Spinal cord (tissue), 10 donors: ENCODE data around the gene THUMPD2. TPM values are rescaled to one million over a fixed set of nuclear protein-coding genes. Genes with fewer than 3 reads are reported as not detected.
"Not testable (repeated sequence)": the region's sequence is repeated elsewhere in the genome, so short reads cannot be mapped to it uniquely, and the experiment has no call there.

ENCODE experiments used
- DNase-seq, 6 donors: peaks; one replicate each; pipeline versions ENCODE4 v3.0.0 to v3.0.0-alpha.2; 2013 to 2015; ENCODE audit warnings: low spot score in 6 of 6, low read depth in 4 of 6
- H3K27ac ChIP-seq: one replicate; pipeline ENCODE4 v1.5.1; 2013; ENCODE audit warnings: low read depth, low read length, control low read depth
- H3K27me3 ChIP-seq: one replicate; pipeline ENCODE4 v1.6.1; 2013; ENCODE audit warnings: low read length; ENCODE audit not compliant: control insufficient read depth, insufficient read depth
- H3K36me3 ChIP-seq: one replicate; pipeline ENCODE4 v1.6.1; 2013; ENCODE audit warnings: low read length; ENCODE audit not compliant: control insufficient read depth, insufficient read depth
- H3K4me1 ChIP-seq: one replicate; pipeline ENCODE4 v1.6.1; 2013; ENCODE audit warnings: low read length; ENCODE audit not compliant: control insufficient read depth, insufficient read depth
- H3K4me3 ChIP-seq: one replicate; pipeline ENCODE4 v1.5.1; 2013; ENCODE audit warnings: low read depth, low read length, control low read depth
- H3K9me3 ChIP-seq: one replicate; pipeline ENCODE4 v1.6.1; 2013; ENCODE audit warnings: low read length; ENCODE audit not compliant: control insufficient read depth, insufficient read depth
- WGBS: methylation state at CpG from one replicate; pipeline ENCODE4 v1.1.5; 2013; ENCODE audit warnings: missing lambda C conversion rate; ENCODE audit not compliant: insufficient coverage; 5-methylcytosine and 5-hydroxymethylcytosine counted together
- long read RNA-seq, 4 donors: transcript quantifications; one replicate each; lab custom pipeline, GENCODE V29; 2026
- polyA plus RNA-seq, 2 donors: library from polyadenylated mRNA; unstranded; fragments of 120-200 nt; gene quantifications; one replicate each; pipeline ENCODE4 v1.2.1, GENCODE V29; 2013; ENCODE audit not compliant: insufficient read length in 2 of 2
- total RNA-seq, 2 donors: library from RNA; depleted of rRNA in 1 of 2; stranded (reverse); fragments of 120-200 nt in 1 of 2; fragments of >200 nt in 1 of 2; gene quantifications; one replicate each; pipeline versions ENCODE4 v1.2.3 to v1.2.4, GENCODE V29; 2013 to 2014
- donor health status: healthy.

THUMPD2 gene, protein sequence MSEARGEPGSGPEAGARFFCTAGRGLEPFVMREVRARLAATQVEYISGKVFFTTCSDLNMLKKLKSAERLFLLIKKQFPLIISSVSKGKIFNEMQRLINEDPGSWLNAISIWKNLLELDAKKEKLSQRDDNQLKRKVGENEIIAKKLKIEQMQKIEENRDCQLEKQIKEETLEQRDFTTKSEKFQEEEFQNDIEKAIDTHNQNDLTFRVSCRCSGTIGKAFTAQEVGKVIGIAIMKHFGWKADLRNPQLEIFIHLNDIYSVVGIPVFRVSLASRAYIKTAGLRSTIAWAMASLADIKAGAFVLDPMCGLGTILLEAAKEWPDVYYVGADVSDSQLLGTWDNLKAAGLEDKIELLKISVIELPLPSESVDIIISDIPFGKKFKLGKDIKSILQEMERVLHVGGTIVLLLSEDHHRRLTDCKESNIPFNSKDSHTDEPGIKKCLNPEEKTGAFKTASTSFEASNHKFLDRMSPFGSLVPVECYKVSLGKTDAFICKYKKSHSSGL
- total RNA-seq (10 to 100 TPM; 16.4 to 16.8 TPM), polyA plus RNA-seq (10 to 100 TPM; 15.1 TPM)
- long read RNA-seq, donor 1, partial matches to known transcripts = 0 of 3 reads
- long read RNA-seq, donor 1, other reads (novel, unspliced or antisense) = 0 of 3 reads
- long read RNA-seq, donor 2 = 0 reads
- long read RNA-seq, donor 3 = 0 reads
- long read RNA-seq, donor 4, partial matches to known transcripts = 9 of 14 reads
- long read RNA-seq, donor 4, other reads (novel, unspliced or antisense) = 0 of 14 reads

DNA sequence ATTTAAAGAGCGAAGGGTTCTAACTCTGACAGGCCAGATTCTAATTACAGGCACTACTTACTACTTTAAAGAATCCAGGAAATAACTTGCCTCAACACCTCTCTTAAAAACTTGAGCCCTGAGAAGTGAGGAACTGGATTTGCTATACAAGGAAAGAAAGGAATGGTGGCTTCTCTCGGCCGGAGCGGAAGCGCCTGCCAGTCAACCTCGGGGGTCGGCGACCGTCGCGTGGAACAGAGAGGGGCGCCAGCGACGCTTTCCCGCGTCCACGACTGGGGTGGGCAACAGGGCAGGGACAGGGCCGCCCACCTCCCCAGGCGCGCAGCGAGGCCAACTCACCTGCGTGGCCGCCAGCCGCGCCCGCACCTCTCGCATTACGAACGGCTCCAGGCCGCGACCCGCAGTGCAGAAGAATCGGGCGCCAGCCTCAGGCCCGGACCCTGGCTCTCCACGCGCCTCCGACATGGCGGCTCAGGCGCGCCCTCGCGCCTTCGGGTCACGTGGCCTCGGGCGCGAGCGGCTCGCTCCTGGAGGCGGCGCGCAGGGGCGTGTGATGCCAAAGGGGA is at the start of gene THUMPD2:
Gene THUMPD2, minus strand, starts transcription at position 484 of the 566 bp plus-strand sequence. Its CDS starts 19 bp downstream, at position 465.
- peak within 1 kb of the TSS; percentile 58 for H3K4me3 ChIP-seq
- DNase-seq = peak; percentile 56 to 94 (median 69)
- no peaks in the 10 kb centered on the region for H3K4me1 ChIP-seq
- no peaks in the 10 kb centered on the region for H3K36me3 ChIP-seq
- H3K27ac ChIP-seq = peak within 1 kb of the TSS; percentile 33
- under 1% methylated on average over 36 of the region's 54 CpGs for WGBS
- H3K27me3 ChIP-seq = no peaks in the 10 kb centered on the region
- no peaks in the 10 kb centered on the region for H3K9me3 ChIP-seq

DNA sequence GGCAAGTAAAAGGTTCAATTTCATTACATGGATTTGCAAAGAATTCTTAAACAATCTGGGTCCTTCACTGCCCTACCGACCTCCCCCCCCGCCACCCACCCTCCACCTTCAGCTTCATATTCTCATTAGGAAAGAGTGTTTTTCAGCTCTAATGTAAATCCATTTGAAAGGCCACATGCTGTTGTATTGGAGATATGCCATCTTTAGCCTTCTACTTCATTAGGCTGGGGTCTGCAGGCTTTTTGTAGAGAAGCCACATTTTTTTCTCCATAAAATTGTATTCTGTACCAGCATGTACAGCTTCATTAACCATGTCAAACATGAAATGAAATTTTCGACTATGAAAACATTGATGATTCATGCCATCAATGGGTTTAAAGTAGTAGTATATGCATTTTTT is 42.8 kb upstream of the THUMPD2 start:
- Histone ChIP-seq H3K27ac (no peak overlapping the region), H3K9me3 (no peaks in the 10 kb centered on the region), H3K4me3 (no peak overlapping the region), H3K27me3 (no peaks in the 10 kb centered on the region), H3K4me1 (no peaks in the 10 kb centered on the region), H3K36me3 (no peaks in the 10 kb centered on the region)
- peak in 2 of 6 donors; percentile 50 to 51 for DNase-seq
- no CpG with 5 or more reads among the region's 3 CpGs for WGBS

DNA sequence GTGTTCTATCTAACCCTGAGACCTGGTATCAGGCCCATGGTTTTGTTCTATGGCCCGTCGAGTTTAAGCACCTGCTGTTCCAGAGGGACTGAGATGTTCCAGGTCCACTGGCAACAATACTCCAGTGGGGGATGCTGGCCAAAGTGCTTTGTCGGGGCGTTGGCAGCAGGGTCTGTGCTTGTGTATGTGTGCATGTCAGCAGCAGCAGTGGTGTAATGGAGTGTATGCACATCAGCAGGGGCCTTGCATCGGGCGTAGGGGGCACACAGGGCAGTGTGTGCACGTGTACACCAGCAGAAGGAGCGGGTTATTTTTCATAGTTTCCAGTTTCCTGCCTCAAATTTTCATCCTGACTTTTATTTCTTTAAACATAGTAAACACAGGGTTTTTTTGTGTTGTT is 37.8 kb upstream of the THUMPD2 start:
- Histone ChIP-seq H3K4me1 (no peaks in the 10 kb centered on the region), H3K27me3 (no peaks in the 10 kb centered on the region), H3K27ac (no peak overlapping the region), H3K9me3 (peaks cover 3% of the 10 kb centered on the region), H3K4me3 (no peak overlapping the region), H3K36me3 (no peaks in the 10 kb centered on the region)
- WGBS = 78% methylated on average over 2 of the region's 8 CpGs
- DNase-seq = no peak

DNA sequence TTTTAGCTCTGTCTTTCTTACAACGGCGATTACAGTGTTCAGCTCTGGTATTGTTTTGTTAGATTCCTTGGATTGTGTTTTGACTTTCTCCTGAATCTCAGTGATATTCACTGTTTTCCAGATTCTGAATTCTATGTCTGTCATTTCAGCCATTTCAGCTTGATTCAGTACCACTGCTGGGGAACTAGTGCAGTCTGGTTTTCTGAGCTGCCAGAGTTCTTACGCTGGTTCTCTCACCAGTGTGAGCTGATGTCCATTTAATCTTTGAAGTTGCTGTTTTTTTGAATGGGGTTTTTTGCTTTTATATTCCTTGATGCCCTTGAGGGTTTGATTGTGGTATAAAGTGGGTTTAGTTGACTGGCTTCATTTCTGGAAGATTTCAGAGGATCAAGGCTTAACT is 37.4 kb upstream of the THUMPD2 start:
- WGBS = 63% methylated on average over 3 of the region's 3 CpGs
- Histone ChIP-seq H3K4me3 (no peak overlapping the region), H3K9me3 (peaks cover 3% of the 10 kb centered on the region), H3K27ac (no peak overlapping the region), H3K27me3 (no peaks in the 10 kb centered on the region), H3K4me1 (no peaks in the 10 kb centered on the region), H3K36me3 (no peaks in the 10 kb centered on the region)
- no peak for DNase-seq

DNA sequence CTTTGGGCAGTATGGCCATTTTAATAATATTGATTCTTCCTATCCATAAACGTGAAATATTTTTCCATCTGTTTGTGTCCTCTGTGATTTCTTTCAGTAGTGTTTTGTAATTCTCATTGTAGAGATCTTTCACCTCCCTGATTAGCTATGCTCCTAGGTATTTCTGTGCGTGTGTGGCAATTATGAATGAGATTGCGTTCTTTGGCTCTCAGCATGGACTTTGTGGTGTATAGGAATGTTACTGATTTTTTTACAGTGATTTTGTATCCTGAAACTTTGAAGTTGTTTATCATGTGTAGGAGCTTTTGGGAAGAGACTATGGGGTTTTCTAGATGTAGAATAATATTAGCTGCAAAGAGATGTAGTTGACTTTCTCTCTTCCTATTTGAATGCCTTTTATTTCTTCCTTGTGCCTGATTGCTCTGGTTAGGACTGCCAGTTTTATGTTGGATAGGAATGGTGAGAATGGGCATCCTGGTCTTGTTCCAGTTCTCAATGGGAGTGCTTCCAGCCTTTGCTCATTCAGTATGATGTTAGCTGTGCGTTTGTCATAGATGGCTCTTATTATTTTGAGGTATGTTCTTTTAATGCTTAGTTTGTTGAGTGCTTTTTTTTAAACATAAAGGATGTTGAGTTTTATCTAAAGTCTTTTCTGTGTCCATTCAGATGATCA is 27.0 kb upstream of the THUMPD2 start:
- no peak overlapping the region for H3K4me3 ChIP-seq
- H3K27me3 ChIP-seq = no peaks in the 10 kb centered on the region
- WGBS = 94% methylated on average over 3 of the region's 4 CpGs
- no peaks in the 10 kb centered on the region for H3K36me3 ChIP-seq
- H3K27ac ChIP-seq = no peak overlapping the region
- no peak for DNase-seq
- H3K9me3 ChIP-seq = peaks cover 3% of the 10 kb centered on the region
- H3K4me1 ChIP-seq = no peaks in the 10 kb centered on the region

DNA sequence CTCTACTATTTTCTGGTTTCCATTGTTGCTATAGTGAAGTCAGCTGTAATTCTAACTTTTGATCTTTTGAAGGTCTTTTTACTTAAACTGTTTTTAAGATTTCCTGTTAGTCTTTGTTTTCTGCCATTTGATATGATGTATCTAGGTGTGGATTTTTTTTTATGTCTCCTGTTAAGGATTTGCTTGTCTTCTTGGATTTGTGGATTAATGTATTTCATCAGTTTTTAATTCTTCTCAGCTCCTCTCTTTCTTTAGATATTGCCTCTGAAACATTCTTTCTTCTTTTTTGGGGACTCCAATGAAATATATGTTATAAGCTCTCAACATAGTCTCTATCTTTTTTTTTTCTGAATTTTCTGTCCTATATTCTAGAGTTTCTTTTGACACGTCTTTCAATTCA is 24.8 kb upstream of the THUMPD2 start:
- Histone ChIP-seq H3K36me3 (no peaks in the 10 kb centered on the region), H3K27ac (no peak overlapping the region), H3K4me1 (no peaks in the 10 kb centered on the region), H3K27me3 (no peaks in the 10 kb centered on the region), H3K9me3 (peaks cover 3% of the 10 kb centered on the region), H3K4me3 (no peak overlapping the region)
- WGBS = no CpG with 5 or more reads among the region's 1 CpG
- no peak for DNase-seq

DNA sequence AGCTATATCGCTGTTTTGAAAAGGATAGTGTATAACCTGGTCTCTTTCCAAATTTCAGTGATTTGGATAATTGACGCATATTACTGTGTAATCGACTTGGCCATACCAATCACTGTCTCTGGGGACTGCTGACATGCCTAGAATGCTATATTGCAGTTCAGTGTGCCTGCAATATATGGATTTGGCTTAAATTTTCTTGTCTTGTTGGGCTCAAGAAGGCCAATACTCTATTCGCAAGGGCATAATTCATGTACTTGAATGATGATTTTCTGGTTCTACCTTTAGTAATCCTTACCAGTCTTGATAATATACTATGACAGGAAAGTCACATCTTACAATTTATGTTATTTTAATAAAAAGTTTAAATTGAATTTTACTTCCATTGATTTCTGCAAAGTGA is 21.7 kb upstream of the THUMPD2 start:
- Histone ChIP-seq H3K27me3 (no peaks in the 10 kb centered on the region), H3K4me1 (no peaks in the 10 kb centered on the region), H3K36me3 (no peaks in the 10 kb centered on the region), H3K4me3 (no peak overlapping the region), H3K27ac (no peak overlapping the region), H3K9me3 (peaks cover 3% of the 10 kb centered on the region)
- WGBS = 87% methylated on average over 3 of the region's 4 CpGs
- peak in 1 of 6 donors; percentile 48 for DNase-seq

DNA sequence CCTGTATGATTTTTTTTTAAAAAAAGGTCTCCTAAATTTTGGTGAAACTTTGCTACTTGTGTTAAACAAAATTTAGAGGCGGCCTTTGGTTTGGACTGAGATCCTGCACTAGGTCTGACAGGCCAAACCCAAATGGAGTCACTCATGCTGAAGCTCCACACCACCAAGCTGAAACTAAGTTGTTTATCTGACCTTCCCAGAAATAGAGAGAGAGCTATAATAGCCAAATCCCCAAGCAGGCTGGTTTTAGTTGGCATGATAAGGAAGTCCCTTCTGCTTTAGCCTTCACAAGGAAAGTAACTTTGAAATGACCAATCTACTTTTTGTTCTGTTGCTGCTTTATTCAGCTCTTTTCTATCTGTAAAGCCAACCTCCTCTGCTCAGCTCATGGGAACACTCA is 17.1 kb upstream of the THUMPD2 start:
- H3K4me1 ChIP-seq = no peaks in the 10 kb centered on the region
- WGBS = no CpG with 5 or more reads among the region's 1 CpG
- H3K36me3 ChIP-seq = no peaks in the 10 kb centered on the region
- no peaks in the 10 kb centered on the region for H3K9me3 ChIP-seq
- no peak overlapping the region for H3K4me3 ChIP-seq
- no peak for DNase-seq
- H3K27ac ChIP-seq = no peak overlapping the region
- H3K27me3 ChIP-seq = no peaks in the 10 kb centered on the region

DNA sequence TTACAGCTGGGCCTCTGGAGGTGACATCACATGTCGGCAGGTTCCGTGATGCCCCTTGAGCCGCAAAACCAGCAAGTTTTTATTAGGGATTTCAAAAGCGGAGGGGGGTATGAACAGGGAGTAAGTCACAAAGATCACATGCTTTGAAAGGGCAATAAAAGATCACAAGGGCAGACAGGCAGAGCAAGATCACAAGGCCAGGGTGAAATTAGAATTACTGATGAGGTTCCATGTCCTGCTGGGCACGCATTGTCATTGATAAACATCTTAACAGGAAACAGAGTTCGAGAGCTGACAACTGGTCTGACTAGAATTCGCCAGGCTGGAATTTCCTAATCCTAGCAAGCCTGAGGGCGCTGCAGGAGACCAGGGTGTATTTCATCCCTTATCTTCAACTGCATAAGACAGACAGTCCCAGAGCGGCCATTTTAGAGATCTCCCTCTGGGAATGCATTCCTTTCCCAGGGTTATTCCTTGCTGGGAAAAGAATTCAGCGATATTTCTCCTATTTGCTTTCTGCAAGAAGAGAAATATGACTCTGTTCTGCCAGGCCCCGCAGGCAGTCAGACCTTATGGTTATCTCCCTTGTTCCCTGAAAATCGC is 11.3 kb upstream of the THUMPD2 start:
- H3K4me3 ChIP-seq, H3K27ac ChIP-seq, H3K4me1 ChIP-seq, H3K27me3 ChIP-seq, H3K36me3 ChIP-seq, H3K9me3 ChIP-seq, DNase-seq: not testable (repeated sequence)
- WGBS = 86% methylated on average over 11 of the region's 12 CpGs
